Stimulated activated CD4-positive, alpha-beta T cell treated with anti-CD3 and anti-CD28 coated beads, Interleukin-2, amount 100 ng/mL, for 48 hours (primary cell): ENCODE measurements around the gene AMHR2.
"Not testable (repeated sequence)": the region's sequence is repeated elsewhere in the genome, so short reads cannot be mapped to it uniquely, and the experiment has no call there.

Source experiments
- DNase-seq, 2 donors: peaks; one replicate each; pipeline ENCODE4 v3.0.0-alpha.2; 2020

AMHR2 gene

GRCh38 chr12:53423597-53423996 is at the start of gene AMHR2:
Gene AMHR2, plus strand, starts transcription at chr12:53423855. Its CDS starts 80 bp downstream, at chr12:53423935.
- DNase-seq = no peak

- DNase-seq = not testable (repeated sequence)
These were observed 49.4 kb upstream of the AMHR2 start for GRCh38 chr12:53374277-53374676.

GRCh38 chr12:53376747-53377146 is 46.9 kb upstream of the AMHR2 start:
- DNase-seq = no peak

GRCh38 chr12:53378222-53378621 is 45.4 kb upstream of the AMHR2 start:
- DNase-seq = no peak

GRCh38 chr12:53378724-53379388 is 44.8 kb upstream of the AMHR2 start:
- no peak for DNase-seq

GRCh38 chr12:53379389-53380103 is 44.1 kb upstream of the AMHR2 start:
- peak; percentile 79 to 98 for DNase-seq

GRCh38 chr12:53380104-53380793 is 43.4 kb upstream of the AMHR2 start, which contains the start of gene SP1:
Gene SP1, plus strand, starts transcription at chr12:53380176. Its CDS starts 116 bp downstream, at chr12:53380292.
- peak; percentile 77 to 98 for DNase-seq

- DNase-seq = no peak
These were observed 42.6 kb upstream of the AMHR2 start for GRCh38 chr12:53380794-53381730.

GRCh38 chr12:53381731-53382630 is 41.7 kb upstream of the AMHR2 start:
- DNase-seq = no peak

- no peak for DNase-seq
These were observed 40.4 kb upstream of the AMHR2 start for GRCh38 chr12:53383258-53383657.

- not testable (repeated sequence) for DNase-seq
These were observed 37.3 kb upstream of the AMHR2 start for GRCh38 chr12:53386381-53386780.

- DNase-seq = no peak
These were observed 34.7 kb upstream of the AMHR2 start for GRCh38 chr12:53388932-53389331.

GRCh38 chr12:53389702-53390101 is 34.0 kb upstream of the AMHR2 start:
- no peak for DNase-seq

GRCh38 chr12:53391724-53392123 is 31.9 kb upstream of the AMHR2 start:
- DNase-seq = no peak

- no peak for DNase-seq
These were observed 23.8 kb upstream of the AMHR2 start for GRCh38 chr12:53399896-53400295.

- not testable (repeated sequence) for DNase-seq
These were observed 21.3 kb upstream of the AMHR2 start for GRCh38 chr12:53402351-53402750.

GRCh38 chr12:53402871-53403270 is 20.8 kb upstream of the AMHR2 start:
- no peak for DNase-seq

GRCh38 chr12:53410951-53411350 is 12.7 kb upstream of the AMHR2 start:
- no peak for DNase-seq

GRCh38 chr12:53413485-53414204 is 10.0 kb upstream of the AMHR2 start:
- no peak for DNase-seq

- no peak for DNase-seq
These were observed 8.8 kb upstream of the AMHR2 start for GRCh38 chr12:53414756-53415417.
